Kidney capillary endothelial cell (primary cell): Measurements from ENCODE around the gene PINK1.

ENCODE experiments used
- DNase-seq: peaks from one replicate; pipeline ENCODE4 v3.0.0-alpha.2; 2018; ENCODE audit warnings: low spot score

The PINK1 gene

GRCh38 chr1:20681999-20682398 is 48.7 kb downstream of the PINK1 start:
- DNase-seq: no peak

GRCh38 chr1:20682571-20683236 is 49.4 kb downstream of the PINK1 start:
- no peak for DNase-seq

DNA sequence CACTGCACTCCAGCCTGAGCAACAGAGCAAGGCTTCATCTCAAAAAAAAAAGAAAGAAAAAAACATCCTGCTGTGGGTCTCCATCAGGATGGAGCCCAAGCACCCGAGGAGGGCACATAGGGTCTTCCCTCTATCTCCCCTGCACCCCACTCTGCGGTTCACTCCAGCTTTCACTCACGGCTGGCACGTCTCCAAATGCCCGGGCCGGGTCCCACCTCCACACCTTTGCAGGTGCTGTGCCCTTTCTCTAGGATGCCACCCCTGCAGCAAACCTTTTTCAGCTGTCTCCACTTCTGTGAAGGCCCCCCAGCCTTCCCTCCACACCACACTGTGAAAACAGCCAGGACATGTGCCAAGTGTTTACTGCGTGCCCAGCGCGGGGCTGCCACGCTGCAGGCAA is 50.4 kb downstream of the PINK1 start:
- no peak for DNase-seq

DNA sequence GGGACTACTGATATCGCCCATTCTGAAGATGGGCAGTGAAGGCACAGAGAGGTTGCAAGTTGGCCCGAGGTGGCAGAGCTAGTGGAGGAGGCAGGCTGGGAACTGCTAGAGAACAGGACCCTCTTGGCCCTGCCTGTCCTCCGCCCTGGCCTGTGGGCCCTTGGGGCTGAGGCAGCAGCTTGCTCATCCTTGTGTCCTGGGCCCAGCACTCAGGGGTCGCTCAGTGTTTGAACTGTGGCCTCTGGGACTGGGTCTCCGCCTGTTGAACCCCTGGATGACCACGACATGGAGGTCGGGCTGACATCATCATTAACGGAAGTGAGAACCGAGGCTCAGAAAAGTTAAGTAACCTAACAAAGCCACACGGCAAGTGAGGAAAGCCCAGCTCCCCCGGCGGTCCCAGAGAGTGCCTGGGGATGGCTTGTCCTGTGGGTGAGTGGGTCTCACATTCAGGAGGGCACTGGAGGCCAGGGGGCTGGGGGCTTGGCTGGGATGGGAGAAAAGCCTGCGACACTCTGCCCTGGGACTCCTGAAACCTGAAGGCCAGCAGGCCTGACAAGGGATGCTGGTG is 50.9 kb downstream of the PINK1 start:
- DNase-seq: no peak

DNA sequence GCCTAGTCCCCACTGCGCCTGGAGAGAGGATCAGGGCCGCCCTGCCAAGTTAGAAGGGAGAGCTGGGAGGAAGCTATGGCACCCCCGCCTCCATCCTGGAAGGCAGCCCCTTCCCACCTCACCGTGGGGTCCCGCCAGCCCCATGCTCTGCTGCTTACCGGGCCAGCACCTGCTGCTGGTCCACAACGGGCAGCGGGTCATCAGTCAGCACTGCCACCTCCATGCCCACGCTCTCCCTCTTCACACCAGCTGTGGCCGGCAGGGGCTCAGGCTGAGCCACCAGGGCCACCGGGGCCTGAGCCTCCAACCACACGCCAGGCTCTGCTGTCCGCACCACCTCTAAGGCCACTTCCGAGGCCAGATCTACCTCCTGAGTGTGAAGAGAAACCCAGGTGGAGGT is 51.4 kb downstream of the PINK1 start:
- DNase-seq: peak; percentile 10

GRCh38 chr1:20685099-20685662 is 51.9 kb downstream of the PINK1 start:
- peak; percentile 60 for DNase-seq

GRCh38 chr1:20685741-20686140 is 52.5 kb downstream of the PINK1 start:
- DNase-seq: no peak

GRCh38 chr1:20686883-20687725 is 53.8 kb downstream of the PINK1 start:
- no peak for DNase-seq

GRCh38 chr1:20689645-20690056 is 56.4 kb downstream of the PINK1 start:
- no peak for DNase-seq

DNA sequence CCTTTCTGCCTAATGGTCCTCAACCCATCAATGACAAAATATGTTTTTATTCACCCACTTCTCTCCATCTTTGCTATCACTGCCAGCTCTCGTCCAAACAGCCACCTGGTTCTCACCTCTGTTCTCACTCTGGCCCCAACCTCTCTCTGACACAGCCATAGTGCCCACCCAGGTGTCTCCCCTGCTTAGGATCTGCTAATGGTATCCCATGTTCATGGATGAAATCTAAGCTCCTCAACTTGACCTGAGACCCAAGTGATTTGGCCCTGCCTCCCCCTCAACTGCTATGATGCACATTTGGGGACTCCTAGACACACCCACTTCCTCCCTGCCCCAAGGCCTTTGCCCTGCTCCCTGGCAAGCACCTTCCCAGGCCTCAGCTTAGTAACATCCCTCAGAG is 58.6 kb downstream of the PINK1 start:
- no peak for DNase-seq

DNA sequence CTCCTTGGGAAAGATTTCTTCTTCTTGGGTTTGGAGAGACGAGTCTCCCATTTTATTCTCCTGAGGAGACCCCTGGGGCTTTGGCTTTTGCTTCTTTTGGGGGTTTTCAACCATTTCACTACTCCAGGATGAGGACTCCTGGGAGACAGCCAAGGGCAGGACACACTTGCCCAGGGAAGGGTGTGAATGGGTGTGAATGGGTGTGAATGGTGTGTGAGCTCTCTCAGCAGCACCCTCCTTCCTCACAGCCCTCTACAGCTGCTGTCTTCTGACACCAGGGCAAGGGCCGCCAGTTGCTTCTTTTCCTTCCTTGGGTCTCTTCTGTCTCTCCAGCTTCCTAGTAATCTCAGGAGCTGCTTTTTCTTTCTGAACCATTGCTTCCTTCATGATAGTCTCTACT is 60.4 kb downstream of the PINK1 start:
- DNase-seq: no peak

GRCh38 chr1:20695515-20695914 is 62.3 kb downstream of the PINK1 start:
- DNase-seq: no peak

- peak; percentile 75 for DNase-seq
Measured at GRCh38 chr1:20696397-20697333, 63.4 kb downstream of the PINK1 start.

DNA sequence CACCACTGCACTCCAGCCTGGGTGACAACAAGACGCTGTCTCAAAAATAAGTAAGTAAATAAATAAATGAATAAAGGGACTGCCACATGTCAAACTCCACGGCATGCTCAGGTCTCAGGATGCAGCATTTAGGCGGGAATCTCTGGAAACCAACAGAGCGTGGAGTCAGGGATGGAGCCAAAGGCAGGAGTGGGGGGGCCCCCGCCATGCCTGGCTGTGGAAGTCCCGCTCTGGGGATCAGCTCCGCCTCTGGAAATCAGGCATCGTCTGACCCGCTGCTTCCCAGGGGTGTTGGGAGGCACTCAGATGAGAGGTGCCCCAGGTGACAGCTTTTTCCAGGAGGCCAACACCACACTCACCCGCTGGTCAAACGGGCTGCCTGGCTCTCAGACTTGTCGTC is 64.3 kb downstream of the PINK1 start:
- no peak for DNase-seq

DNA sequence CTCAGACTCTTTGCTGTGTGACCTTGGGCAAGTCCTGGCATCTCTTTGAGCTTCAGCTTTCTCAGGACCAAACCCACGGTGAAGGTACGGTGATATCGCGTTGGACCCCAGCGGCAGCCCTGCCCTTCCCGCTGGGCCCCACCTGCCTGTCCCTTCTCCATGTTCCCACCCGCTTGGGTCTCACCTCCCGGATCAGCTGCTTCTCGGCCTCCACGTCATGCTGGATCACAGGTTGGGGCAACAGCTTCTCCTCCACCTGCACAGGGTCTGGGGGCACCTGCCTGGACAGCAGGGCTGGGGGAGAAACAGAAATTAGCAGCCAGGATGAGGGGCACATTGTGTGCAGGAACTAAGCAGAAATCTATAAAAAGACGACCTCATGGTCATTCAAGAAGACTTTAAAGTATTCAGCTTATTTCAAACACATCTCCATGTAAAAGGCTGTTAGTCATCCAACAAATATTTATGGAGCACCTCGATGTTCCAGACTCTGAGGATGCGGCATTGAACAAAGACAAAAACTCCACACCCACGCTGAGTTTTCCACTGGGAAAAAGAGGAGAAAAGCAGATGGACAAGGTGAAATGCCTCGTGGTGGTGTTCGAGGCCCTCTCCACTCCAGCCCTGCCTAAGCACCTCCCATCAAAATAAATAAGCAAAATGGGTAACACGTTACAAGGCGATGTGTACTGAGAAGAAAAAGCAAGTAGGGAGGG is 65.1 kb downstream of the PINK1 start:
- DNase-seq: no peak

GRCh38 chr1:20699558-20699957 is 66.3 kb downstream of the PINK1 start:
- no peak for DNase-seq

DNA sequence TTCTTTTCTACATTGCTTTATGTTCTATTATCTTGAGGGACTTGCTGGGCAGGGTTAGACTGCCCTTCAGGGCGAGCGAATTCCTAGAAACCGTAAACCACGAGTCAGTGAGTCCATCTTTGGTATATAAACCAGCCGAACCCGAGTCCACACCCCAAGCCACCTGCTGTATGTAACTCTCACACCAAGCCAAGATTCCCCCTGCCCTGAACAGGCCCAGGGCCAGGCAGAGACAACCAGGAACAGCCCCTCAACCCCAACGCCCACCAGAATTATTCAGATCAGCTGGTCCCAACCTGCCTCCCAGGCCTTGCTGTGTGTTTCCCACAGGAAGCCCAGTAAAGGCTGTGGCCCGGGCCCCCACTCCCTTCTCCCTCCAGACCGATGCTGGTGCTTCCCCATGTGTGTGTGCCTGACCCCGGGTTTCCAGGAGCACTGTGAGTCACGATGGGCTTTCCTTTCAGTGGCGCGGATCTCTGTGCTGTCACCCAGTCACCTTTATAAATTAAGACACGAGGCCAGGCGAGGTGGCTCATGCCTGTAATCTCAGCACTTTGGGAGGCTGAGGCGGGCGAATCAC is 67.5 kb downstream of the PINK1 start:
- DNase-seq: no peak
